WTC11 (cell line): ENCODE results near the gene CEP126. TPM values are rescaled to one million over a fixed set of nuclear protein-coding genes. Genes with fewer than 3 reads are reported as not detected.

ENCODE experiments used
- ATAC-seq: fragments of 200-7000 bp; cut with Tn5 transposase; 2 replicates; pipeline ENCODE4 v1.10.0; 2021; ENCODE audit warnings: mild to moderate bottlenecking, moderate library complexity
- CTCF ChIA-PET: fragments of 300-600 bp; sonication (Branson Sonifier 250); formaldehyde crosslinking; loops from one replicate; lab custom pipeline; 2021; ENCODE audit warnings: antibody characterized with exemption; lab: Charles Lee
- POLR2A ChIA-PET: fragments of 350-600 bp; sonication (Branson Sonifier 250); formaldehyde crosslinking; loops from one replicate; lab custom pipeline; 2021; ENCODE audit warnings: antibody characterized with exemption; lab: Charles Lee
- DNase-seq: peaks from one replicate; pipeline ENCODE4 v3.0.0; 2021; ENCODE audit warnings: low spot score
- H3K27ac Mint-ChIP-seq: 2 replicates; pipeline ENCODE4 v1.8.0; 2021; ENCODE audit warnings: mixed read lengths
- H3K27me3 Mint-ChIP-seq: 2 replicates; pipeline ENCODE4 v1.8.0; 2021; ENCODE audit warnings: low read depth, mild to moderate bottlenecking, moderate library complexity, mixed read lengths
- H3K36me3 Mint-ChIP-seq: 2 replicates; pipeline ENCODE4 v1.8.0; 2021; ENCODE audit warnings: mixed read lengths
- H3K4me1 Mint-ChIP-seq: 2 replicates; pipeline ENCODE4 v1.8.0; 2022; ENCODE audit warnings: mixed read lengths
- H3K4me3 Mint-ChIP-seq: 2 replicates; pipeline ENCODE4 v1.8.0; 2021; ENCODE audit warnings: mild to moderate bottlenecking, moderate library complexity, mixed read lengths
- H3K9me3 Mint-ChIP-seq: 2 replicates; pipeline ENCODE4 v1.8.0; 2021; ENCODE audit warnings: mixed read lengths
- NFYB ChIP-seq: sonication (generic); formaldehyde crosslinking; conservative IDR thresholded peaks from 2 replicates; pipeline ENCODE4 v1.8.0; 2022; ENCODE audit warnings: low read depth, missing genetic modification reagents
- SMAD3 ChIP-seq: sonication (generic); formaldehyde crosslinking; IDR thresholded peaks from 2 replicates; pipeline ENCODE4 v1.8.0; 2022; ENCODE audit warnings: missing genetic modification reagents, mild to moderate bottlenecking, borderline replicate concordance
- TEAD4 ChIP-seq: sonication (generic); formaldehyde crosslinking; IDR thresholded peaks from 2 replicates; pipeline ENCODE4 v1.8.0; 2022; ENCODE audit warnings: mild to moderate bottlenecking, missing genetic modification reagents
- ZNF121 ChIP-seq: sonication (generic); formaldehyde crosslinking; IDR thresholded peaks from 2 replicates; pipeline ENCODE4 v1.8.0; 2023; ENCODE audit warnings: missing genetic modification reagents
- ZNF138 ChIP-seq: sonication (generic); formaldehyde crosslinking; conservative IDR thresholded peaks from 2 replicates; pipeline ENCODE4 v1.8.1; 2022; ENCODE audit warnings: mild to moderate bottlenecking, moderate library complexity, missing genetic modification reagents
- ZNF219 ChIP-seq: sonication (generic); formaldehyde crosslinking; IDR thresholded peaks from 2 replicates; pipeline ENCODE4 v1.8.0; 2023; ENCODE audit warnings: missing genetic modification reagents, mild to moderate bottlenecking, borderline replicate concordance
- ZNF396 ChIP-seq: fragments of 250-450 bp; sonication (Bioruptor Pico); IDR thresholded peaks from 2 replicates; pipeline ENCODE4 v1.8.0; 2021; ENCODE audit warnings: mild to moderate bottlenecking, moderate library complexity, borderline replicate concordance
- total RNA-seq: library from RNA; stranded (reverse); gene quantifications from 3 replicates; pipeline ENCODE4 v1.2.3, GENCODE V29; 2021
- TF ChIP-seq, protein P1 (sequence below): sonication (generic); formaldehyde crosslinking; IDR thresholded peaks from 2 replicates; pipeline ENCODE4 v1.8.1; 2022; ENCODE audit warnings: mild to moderate bottlenecking, moderate library complexity, missing genetic modification reagents
- TF ChIP-seq, protein P2 (sequence below): sonication (generic); formaldehyde crosslinking; IDR thresholded peaks from 2 replicates; pipeline ENCODE4 v1.8.0; 2022; ENCODE audit warnings: mild to moderate bottlenecking, missing genetic modification reagents
- TF ChIP-seq, protein P3 (sequence below): sonication (generic); formaldehyde crosslinking; IDR thresholded peaks from 2 replicates; pipeline ENCODE4 v1.8.0; 2022; ENCODE audit warnings: mild to moderate bottlenecking, missing genetic modification reagents
- TF ChIP-seq, protein P4 (sequence below): sonication (generic); formaldehyde crosslinking; IDR thresholded peaks from 2 replicates; pipeline ENCODE4 v1.8.0; 2022; ENCODE audit warnings: mild to moderate bottlenecking, missing genetic modification reagents
- TF ChIP-seq, protein P5 (sequence below): sonication (generic); formaldehyde crosslinking; IDR thresholded peaks from 2 replicates; pipeline ENCODE4 v1.8.0; 2023; ENCODE audit warnings: missing genetic modification reagents, mild to moderate bottlenecking, borderline replicate concordance
- TF ChIP-seq, protein P6 (sequence below): sonication (generic); formaldehyde crosslinking; IDR thresholded peaks from 2 replicates; pipeline ENCODE4 v1.8.0; 2023; ENCODE audit warnings: mild to moderate bottlenecking, missing genetic modification reagents
- TF ChIP-seq, protein P7 (sequence below): sonication (generic); formaldehyde crosslinking; IDR thresholded peaks from 2 replicates; pipeline ENCODE4 v1.8.1; 2022; ENCODE audit warnings: mild to moderate bottlenecking, missing genetic modification reagents, moderate library complexity, borderline replicate concordance
- TF ChIP-seq, protein P8 (sequence below): fragments of 250-450 bp; sonication (Bioruptor Pico); IDR thresholded peaks from 2 replicates; pipeline ENCODE4 v1.8.0; 2021; ENCODE audit warnings: mild to moderate bottlenecking

CEP126 gene
- total RNA-seq, 1 experiment from 2014 or later: 2.4 TPM

DNA sequence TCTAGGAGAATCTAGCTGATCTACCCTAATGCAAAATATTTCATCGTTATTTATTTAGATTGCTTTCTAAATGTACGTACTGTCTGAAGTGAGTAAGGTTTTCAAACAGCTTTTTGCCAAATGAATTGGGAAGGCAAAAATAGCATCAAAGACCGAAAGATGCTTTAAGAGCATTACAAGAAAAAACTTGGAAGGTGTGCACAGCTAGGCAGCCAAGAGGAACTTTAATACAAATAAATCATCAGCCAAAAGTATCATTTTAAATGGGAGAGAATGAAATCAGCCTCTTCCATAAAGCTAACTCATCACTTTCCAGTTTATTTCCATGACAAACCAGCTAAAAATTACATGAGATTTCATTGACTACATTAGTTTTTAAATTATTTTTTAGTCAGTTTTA lies 102.2 kb downstream of the CEP126 start:
- ChIA-PET POLR2A (no interaction called here), CTCF (interaction anchor here (1.4 to 1.7 kb wide), 2 partner anchors 10 to 156 kb away, joined by 4 to 5 read pairs; no protein-coding TSS in a partner anchor)
- TF ChIP-seq ZNF396 (CRISPR knock-in tag) (no peak), TEAD4 (CRISPR knock-in tag) (no peak)
- TF ChIP-seq, protein P1, sequence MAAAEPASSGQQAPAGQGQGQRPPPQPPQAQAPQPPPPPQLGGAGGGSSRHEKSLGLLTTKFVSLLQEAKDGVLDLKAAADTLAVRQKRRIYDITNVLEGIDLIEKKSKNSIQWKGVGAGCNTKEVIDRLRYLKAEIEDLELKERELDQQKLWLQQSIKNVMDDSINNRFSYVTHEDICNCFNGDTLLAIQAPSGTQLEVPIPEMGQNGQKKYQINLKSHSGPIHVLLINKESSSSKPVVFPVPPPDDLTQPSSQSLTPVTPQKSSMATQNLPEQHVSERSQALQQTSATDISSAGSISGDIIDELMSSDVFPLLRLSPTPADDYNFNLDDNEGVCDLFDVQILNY: no peak
- TF ChIP-seq, all 79 proteins: peak for 0
- H3K36me3 Mint-ChIP-seq: no peaks in the 10 kb centered on the region
- 0 out of 2 replicates have a peak, but pooled peaks cover 8% of the 10 kb centered on the region for H3K9me3 Mint-ChIP-seq
- no peaks in the 10 kb centered on the region for H3K4me1 Mint-ChIP-seq
- no peak overlapping the region for H3K27ac Mint-ChIP-seq
- no peak for DNase-seq
- no peak for ATAC-seq
- no peak overlapping the region for H3K4me3 Mint-ChIP-seq
- H3K27me3 Mint-ChIP-seq: no peaks in the 10 kb centered on the region

DNA sequence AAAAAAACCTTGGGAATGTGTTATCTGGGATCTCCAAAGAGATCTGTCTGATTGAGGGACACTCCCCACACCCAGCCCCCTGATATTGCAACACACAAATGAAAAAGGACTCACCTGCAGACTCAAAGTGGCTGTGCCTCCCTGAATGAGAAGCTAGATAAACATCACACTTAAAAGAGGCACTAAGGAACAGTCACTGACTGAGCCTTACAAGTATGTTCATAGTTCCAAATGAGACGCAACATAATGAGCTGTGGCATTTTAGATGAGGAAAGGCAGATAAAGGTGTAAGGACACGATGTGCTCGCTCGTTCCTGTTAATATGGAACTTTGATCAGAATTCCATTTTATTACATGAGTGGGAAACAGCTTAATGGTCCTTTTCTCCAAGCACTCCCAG lies 111.4 kb downstream of the CEP126 start:
- DNase-seq (no peak), ATAC-seq (no peak)
- POLR2A ChIA-PET: no interaction called here
- Mint-ChIP-seq H3K4me1 (no peaks in the 10 kb centered on the region), H3K4me3 (no peak overlapping the region), H3K27ac (no peak overlapping the region), H3K27me3 (no peaks in the 10 kb centered on the region), H3K9me3 (no peaks in the 10 kb centered on the region), H3K36me3 (no peaks in the 10 kb centered on the region)
- no peak for TF ChIP-seq ZNF138 (CRISPR knock-in tag)
- no peak for TF ChIP-seq ZNF219 (CRISPR knock-in tag)
- TF ChIP-seq, protein P2, sequence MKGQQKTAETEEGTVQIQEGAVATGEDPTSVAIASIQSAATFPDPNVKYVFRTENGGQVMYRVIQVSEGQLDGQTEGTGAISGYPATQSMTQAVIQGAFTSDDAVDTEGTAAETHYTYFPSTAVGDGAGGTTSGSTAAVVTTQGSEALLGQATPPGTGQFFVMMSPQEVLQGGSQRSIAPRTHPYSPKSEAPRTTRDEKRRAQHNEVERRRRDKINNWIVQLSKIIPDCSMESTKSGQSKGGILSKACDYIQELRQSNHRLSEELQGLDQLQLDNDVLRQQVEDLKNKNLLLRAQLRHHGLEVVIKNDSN (CRISPR knock-in tag): no peak
- TF ChIP-seq, protein P3, sequence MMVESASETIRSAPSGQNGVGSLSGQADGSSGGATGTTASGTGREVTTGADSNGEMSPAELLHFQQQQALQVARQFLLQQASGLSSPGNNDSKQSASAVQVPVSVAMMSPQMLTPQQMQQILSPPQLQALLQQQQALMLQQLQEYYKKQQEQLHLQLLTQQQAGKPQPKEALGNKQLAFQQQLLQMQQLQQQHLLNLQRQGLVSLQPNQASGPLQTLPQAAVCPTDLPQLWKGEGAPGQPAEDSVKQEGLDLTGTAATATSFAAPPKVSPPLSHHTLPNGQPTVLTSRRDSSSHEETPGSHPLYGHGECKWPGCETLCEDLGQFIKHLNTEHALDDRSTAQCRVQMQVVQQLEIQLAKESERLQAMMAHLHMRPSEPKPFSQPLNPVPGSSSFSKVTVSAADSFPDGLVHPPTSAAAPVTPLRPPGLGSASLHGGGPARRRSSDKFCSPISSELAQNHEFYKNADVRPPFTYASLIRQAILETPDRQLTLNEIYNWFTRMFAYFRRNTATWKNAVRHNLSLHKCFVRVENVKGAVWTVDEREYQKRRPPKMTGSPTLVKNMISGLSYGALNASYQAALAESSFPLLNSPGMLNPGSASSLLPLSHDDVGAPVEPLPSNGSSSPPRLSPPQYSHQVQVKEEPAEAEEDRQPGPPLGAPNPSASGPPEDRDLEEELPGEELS (CRISPR knock-in tag): no peak
- CTCF ChIA-PET: interaction anchor here (0.5 to 1.3 kb wide), 3 partner anchors 19 to 243 kb away, joined by 3 to 7 read pairs (median 4); no protein-coding TSS in a partner anchor

DNA sequence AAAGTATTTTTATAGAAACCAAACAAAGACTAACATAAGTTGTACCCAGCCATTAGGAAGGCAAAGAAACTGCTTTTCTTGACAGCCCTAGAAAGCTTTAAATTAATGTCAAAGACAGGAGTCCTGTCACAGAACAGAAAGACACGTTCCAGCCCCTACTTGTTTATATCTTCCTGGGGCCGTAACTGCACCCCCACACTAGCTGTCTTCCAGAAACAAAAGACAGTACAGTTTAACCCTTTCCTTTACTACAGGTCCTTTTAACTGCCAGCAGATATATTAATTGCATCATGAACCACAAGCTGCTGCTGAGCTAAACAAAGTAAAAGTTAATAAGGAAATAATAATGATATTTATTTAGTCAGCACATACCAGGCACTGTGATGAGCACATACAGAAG lies 112.1 kb downstream of the CEP126 start:
- ChIA-PET CTCF (interaction anchor here (0.5 to 1.3 kb wide), 3 partner anchors 19 to 242 kb away, joined by 3 to 7 read pairs (median 4); no protein-coding TSS in a partner anchor), POLR2A (no interaction called here)
- Mint-ChIP-seq H3K27ac (no peak overlapping the region), H3K4me1 (no peaks in the 10 kb centered on the region), H3K27me3 (no peaks in the 10 kb centered on the region), H3K9me3 (no peaks in the 10 kb centered on the region), H3K36me3 (no peaks in the 10 kb centered on the region), H3K4me3 (no peak overlapping the region)
- DNase-seq (no peak), ATAC-seq (no peak)
- TF ChIP-seq, protein P4, sequence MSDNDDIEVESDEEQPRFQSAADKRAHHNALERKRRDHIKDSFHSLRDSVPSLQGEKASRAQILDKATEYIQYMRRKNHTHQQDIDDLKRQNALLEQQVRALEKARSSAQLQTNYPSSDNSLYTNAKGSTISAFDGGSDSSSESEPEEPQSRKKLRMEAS: no peak
- TF ChIP-seq ZNF121 (CRISPR knock-in tag) (no peak), NFYB (no peak), SMAD3 (CRISPR knock-in tag) (no peak)
- TF ChIP-seq, protein P5, sequence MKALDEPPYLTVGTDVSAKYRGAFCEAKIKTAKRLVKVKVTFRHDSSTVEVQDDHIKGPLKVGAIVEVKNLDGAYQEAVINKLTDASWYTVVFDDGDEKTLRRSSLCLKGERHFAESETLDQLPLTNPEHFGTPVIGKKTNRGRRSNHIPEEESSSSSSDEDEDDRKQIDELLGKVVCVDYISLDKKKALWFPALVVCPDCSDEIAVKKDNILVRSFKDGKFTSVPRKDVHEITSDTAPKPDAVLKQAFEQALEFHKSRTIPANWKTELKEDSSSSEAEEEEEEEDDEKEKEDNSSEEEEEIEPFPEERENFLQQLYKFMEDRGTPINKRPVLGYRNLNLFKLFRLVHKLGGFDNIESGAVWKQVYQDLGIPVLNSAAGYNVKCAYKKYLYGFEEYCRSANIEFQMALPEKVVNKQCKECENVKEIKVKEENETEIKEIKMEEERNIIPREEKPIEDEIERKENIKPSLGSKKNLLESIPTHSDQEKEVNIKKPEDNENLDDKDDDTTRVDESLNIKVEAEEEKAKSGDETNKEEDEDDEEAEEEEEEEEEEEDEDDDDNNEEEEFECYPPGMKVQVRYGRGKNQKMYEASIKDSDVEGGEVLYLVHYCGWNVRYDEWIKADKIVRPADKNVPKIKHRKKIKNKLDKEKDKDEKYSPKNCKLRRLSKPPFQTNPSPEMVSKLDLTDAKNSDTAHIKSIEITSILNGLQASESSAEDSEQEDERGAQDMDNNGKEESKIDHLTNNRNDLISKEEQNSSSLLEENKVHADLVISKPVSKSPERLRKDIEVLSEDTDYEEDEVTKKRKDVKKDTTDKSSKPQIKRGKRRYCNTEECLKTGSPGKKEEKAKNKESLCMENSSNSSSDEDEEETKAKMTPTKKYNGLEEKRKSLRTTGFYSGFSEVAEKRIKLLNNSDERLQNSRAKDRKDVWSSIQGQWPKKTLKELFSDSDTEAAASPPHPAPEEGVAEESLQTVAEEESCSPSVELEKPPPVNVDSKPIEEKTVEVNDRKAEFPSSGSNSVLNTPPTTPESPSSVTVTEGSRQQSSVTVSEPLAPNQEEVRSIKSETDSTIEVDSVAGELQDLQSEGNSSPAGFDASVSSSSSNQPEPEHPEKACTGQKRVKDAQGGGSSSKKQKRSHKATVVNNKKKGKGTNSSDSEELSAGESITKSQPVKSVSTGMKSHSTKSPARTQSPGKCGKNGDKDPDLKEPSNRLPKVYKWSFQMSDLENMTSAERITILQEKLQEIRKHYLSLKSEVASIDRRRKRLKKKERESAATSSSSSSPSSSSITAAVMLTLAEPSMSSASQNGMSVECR (CRISPR knock-in tag): no peak
- TF ChIP-seq, protein P6, sequence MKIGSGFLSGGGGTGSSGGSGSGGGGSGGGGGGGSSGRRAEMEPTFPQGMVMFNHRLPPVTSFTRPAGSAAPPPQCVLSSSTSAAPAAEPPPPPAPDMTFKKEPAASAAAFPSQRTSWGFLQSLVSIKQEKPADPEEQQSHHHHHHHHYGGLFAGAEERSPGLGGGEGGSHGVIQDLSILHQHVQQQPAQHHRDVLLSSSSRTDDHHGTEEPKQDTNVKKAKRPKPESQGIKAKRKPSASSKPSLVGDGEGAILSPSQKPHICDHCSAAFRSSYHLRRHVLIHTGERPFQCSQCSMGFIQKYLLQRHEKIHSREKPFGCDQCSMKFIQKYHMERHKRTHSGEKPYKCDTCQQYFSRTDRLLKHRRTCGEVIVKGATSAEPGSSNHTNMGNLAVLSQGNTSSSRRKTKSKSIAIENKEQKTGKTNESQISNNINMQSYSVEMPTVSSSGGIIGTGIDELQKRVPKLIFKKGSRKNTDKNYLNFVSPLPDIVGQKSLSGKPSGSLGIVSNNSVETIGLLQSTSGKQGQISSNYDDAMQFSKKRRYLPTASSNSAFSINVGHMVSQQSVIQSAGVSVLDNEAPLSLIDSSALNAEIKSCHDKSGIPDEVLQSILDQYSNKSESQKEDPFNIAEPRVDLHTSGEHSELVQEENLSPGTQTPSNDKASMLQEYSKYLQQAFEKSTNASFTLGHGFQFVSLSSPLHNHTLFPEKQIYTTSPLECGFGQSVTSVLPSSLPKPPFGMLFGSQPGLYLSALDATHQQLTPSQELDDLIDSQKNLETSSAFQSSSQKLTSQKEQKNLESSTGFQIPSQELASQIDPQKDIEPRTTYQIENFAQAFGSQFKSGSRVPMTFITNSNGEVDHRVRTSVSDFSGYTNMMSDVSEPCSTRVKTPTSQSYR (CRISPR knock-in tag): no peak
- TF ChIP-seq, protein P7, sequence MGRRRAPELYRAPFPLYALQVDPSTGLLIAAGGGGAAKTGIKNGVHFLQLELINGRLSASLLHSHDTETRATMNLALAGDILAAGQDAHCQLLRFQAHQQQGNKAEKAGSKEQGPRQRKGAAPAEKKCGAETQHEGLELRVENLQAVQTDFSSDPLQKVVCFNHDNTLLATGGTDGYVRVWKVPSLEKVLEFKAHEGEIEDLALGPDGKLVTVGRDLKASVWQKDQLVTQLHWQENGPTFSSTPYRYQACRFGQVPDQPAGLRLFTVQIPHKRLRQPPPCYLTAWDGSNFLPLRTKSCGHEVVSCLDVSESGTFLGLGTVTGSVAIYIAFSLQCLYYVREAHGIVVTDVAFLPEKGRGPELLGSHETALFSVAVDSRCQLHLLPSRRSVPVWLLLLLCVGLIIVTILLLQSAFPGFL: no peak
- TF ChIP-seq, protein P1: no peak
- TF ChIP-seq, protein P8, sequence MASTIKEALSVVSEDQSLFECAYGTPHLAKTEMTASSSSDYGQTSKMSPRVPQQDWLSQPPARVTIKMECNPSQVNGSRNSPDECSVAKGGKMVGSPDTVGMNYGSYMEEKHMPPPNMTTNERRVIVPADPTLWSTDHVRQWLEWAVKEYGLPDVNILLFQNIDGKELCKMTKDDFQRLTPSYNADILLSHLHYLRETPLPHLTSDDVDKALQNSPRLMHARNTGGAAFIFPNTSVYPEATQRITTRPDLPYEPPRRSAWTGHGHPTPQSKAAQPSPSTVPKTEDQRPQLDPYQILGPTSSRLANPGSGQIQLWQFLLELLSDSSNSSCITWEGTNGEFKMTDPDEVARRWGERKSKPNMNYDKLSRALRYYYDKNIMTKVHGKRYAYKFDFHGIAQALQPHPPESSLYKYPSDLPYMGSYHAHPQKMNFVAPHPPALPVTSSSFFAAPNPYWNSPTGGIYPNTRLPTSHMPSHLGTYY (CRISPR knock-in tag): no peak
